ENCODE data around the gene OR2AE1.

OR2AE1 gene

GRCh38 chr7:99910976-99911375 is 34.1 kb upstream of the OR2AE1 start:
- H4K5ac ChIP-seq (ENCODE audit: low read length): no peak overlapping the region
- no peak overlapping the region for H3K4ac ChIP-seq (ENCODE audit: low read depth, low read length)
- H3K9ac ChIP-seq (ENCODE audit: low read length): no peak overlapping the region
- H2BK120ac ChIP-seq (ENCODE audit: low read depth, low read length): no peak overlapping the region
- no peak overlapping the region for H3K56ac ChIP-seq (ENCODE audit: low read length)
- H4K8ac ChIP-seq (ENCODE audit: low read depth, low read length): no peak overlapping the region
- no peak overlapping the region for H2BK15ac ChIP-seq (replicated peaks; ENCODE audit: low read depth)
- no peaks in the 10 kb centered on the region for H3K4me1 ChIP-seq (ENCODE audit: control insufficient read depth, low read depth, low read length)
- WGBS (ENCODE audit: extremely low coverage, insufficient coverage, low lambda C conversion rate): no CpG with 5 or more reads among the region's 2 CpGs
- H3K23ac ChIP-seq (ENCODE audit: low read length): no peak overlapping the region
- no peak overlapping the region for H3K27ac ChIP-seq (ENCODE audit: low read depth, low read length)
- no peak overlapping the region for H3K4me3 ChIP-seq (ENCODE audit: low read length)
- no peak overlapping the region for H3K4me2 ChIP-seq (ENCODE audit: low read length)
- H2BK5ac ChIP-seq (ENCODE audit: low read length): no peak overlapping the region
- DNase-seq: no peak
- H3K79me2 ChIP-seq (ENCODE audit: control insufficient read depth, insufficient read depth, low read length): no peaks in the 10 kb centered on the region
- no peaks in the 10 kb centered on the region for H3K36me3 ChIP-seq (ENCODE audit: control insufficient read depth, insufficient read depth, low read length)
- no peak overlapping the region for H2AK5ac ChIP-seq (ENCODE audit: low read length)
- H3K18ac ChIP-seq (ENCODE audit: low read length): no peak overlapping the region
- H3K79me1 ChIP-seq (ENCODE audit: low read length): no peaks in the 10 kb centered on the region
- no peaks in the 10 kb centered on the region for H3K27me3 ChIP-seq (ENCODE audit: insufficient read depth, low read length, poor library complexity)

- Histone ChIP-seq H3K18ac (ENCODE audit: low read length) (no peak overlapping the region), H3K4me2 (ENCODE audit: low read length) (no peak overlapping the region), H3K9ac (ENCODE audit: low read length) (no peak overlapping the region), H3K79me2 (ENCODE audit: control insufficient read depth, insufficient read depth, low read length) (no peaks in the 10 kb centered on the region), H2BK120ac (ENCODE audit: low read depth, low read length) (no peak overlapping the region), H3K4me3 (ENCODE audit: low read length) (no peak overlapping the region), H2BK5ac (ENCODE audit: low read length) (no peak overlapping the region), H3K56ac (ENCODE audit: low read length) (no peak overlapping the region), H4K8ac (ENCODE audit: low read depth, low read length) (no peak overlapping the region), H3K4me1 (ENCODE audit: control insufficient read depth, low read depth, low read length) (no peaks in the 10 kb centered on the region), H3K4ac (ENCODE audit: low read depth, low read length) (no peak overlapping the region), H2AK5ac (ENCODE audit: low read length) (no peak overlapping the region), H3K27me3 (ENCODE audit: insufficient read depth, low read length, poor library complexity) (no peaks in the 10 kb centered on the region), H3K27ac (ENCODE audit: low read depth, low read length) (no peak overlapping the region), H2BK15ac (replicated peaks; ENCODE audit: low read depth) (no peak overlapping the region), H3K36me3 (ENCODE audit: control insufficient read depth, insufficient read depth, low read length) (no peaks in the 10 kb centered on the region), H4K5ac (ENCODE audit: low read length) (no peak overlapping the region), H3K23ac (ENCODE audit: low read length) (no peak overlapping the region), H3K79me1 (ENCODE audit: low read length) (no peaks in the 10 kb centered on the region)
- DNase-seq: no peak
- WGBS (ENCODE audit: extremely low coverage, insufficient coverage, low lambda C conversion rate): no CpG with 5 or more reads among the region's 10 CpGs
Observed at GRCh38 chr7:99901581-99901980, 24.7 kb upstream of the OR2AE1 start.

- H4K5ac ChIP-seq (ENCODE audit: low read length): no peak overlapping the region
- no peaks in the 10 kb centered on the region for H3K79me2 ChIP-seq (ENCODE audit: control insufficient read depth, insufficient read depth, low read length)
- no peak overlapping the region for H2AK5ac ChIP-seq (ENCODE audit: low read length)
- no peak overlapping the region for H3K4ac ChIP-seq (ENCODE audit: low read depth, low read length)
- H2BK15ac ChIP-seq (replicated peaks; ENCODE audit: low read depth): no peak overlapping the region
- no peak for DNase-seq
- no peak overlapping the region for H3K27ac ChIP-seq (ENCODE audit: low read depth, low read length)
- H3K36me3 ChIP-seq (ENCODE audit: control insufficient read depth, insufficient read depth, low read length): no peaks in the 10 kb centered on the region
- no peak overlapping the region for H2BK5ac ChIP-seq (ENCODE audit: low read length)
- H3K79me1 ChIP-seq (ENCODE audit: low read length): no peaks in the 10 kb centered on the region
- no peak overlapping the region for H2BK120ac ChIP-seq (ENCODE audit: low read depth, low read length)
- no peak overlapping the region for H3K18ac ChIP-seq (ENCODE audit: low read length)
- no peak overlapping the region for H3K4me2 ChIP-seq (ENCODE audit: low read length)
- no CpG with 5 or more reads among the region's 6 CpGs for WGBS (ENCODE audit: extremely low coverage, insufficient coverage, low lambda C conversion rate)
- H3K4me3 ChIP-seq (ENCODE audit: low read length): no peak overlapping the region
- no peaks in the 10 kb centered on the region for H3K27me3 ChIP-seq (ENCODE audit: insufficient read depth, low read length, poor library complexity)
- H3K56ac ChIP-seq (ENCODE audit: low read length): no peak overlapping the region
- no peak overlapping the region for H3K23ac ChIP-seq (ENCODE audit: low read length)
- no peaks in the 10 kb centered on the region for H3K4me1 ChIP-seq (ENCODE audit: control insufficient read depth, low read depth, low read length)
- no peak overlapping the region for H4K8ac ChIP-seq (ENCODE audit: low read depth, low read length)
- no peak overlapping the region for H3K9ac ChIP-seq (ENCODE audit: low read length)
Observed at GRCh38 chr7:99899830-99900519, 23.1 kb upstream of the OR2AE1 start.

- H2BK120ac ChIP-seq (ENCODE audit: low read depth, low read length): no peak overlapping the region
- no peaks in the 10 kb centered on the region for H3K27me3 ChIP-seq (ENCODE audit: insufficient read depth, low read length, poor library complexity)
- WGBS (ENCODE audit: extremely low coverage, insufficient coverage, low lambda C conversion rate): no CpG with 5 or more reads among the region's 3 CpGs
- H3K56ac ChIP-seq (ENCODE audit: low read length): no peak overlapping the region
- H3K4me2 ChIP-seq (ENCODE audit: low read length): no peak overlapping the region
- no peak overlapping the region for H3K9ac ChIP-seq (ENCODE audit: low read length)
- H3K79me2 ChIP-seq (ENCODE audit: control insufficient read depth, insufficient read depth, low read length): no peaks in the 10 kb centered on the region
- H3K23ac ChIP-seq (ENCODE audit: low read length): no peak overlapping the region
- H3K79me1 ChIP-seq (ENCODE audit: low read length): no peaks in the 10 kb centered on the region
- no peak overlapping the region for H3K27ac ChIP-seq (ENCODE audit: low read depth, low read length)
- H3K4me3 ChIP-seq (ENCODE audit: low read length): no peak overlapping the region
- H2AK5ac ChIP-seq (ENCODE audit: low read length): no peak overlapping the region
- no peak overlapping the region for H3K18ac ChIP-seq (ENCODE audit: low read length)
- H3K4me1 ChIP-seq (ENCODE audit: control insufficient read depth, low read depth, low read length): no peaks in the 10 kb centered on the region
- H2BK15ac ChIP-seq (replicated peaks; ENCODE audit: low read depth): no peak overlapping the region
- no peaks in the 10 kb centered on the region for H3K36me3 ChIP-seq (ENCODE audit: control insufficient read depth, insufficient read depth, low read length)
- no peak for DNase-seq
- H3K4ac ChIP-seq (ENCODE audit: low read depth, low read length): no peak overlapping the region
- no peak overlapping the region for H4K5ac ChIP-seq (ENCODE audit: low read length)
- H4K8ac ChIP-seq (ENCODE audit: low read depth, low read length): no peak overlapping the region
- H2BK5ac ChIP-seq (ENCODE audit: low read length): no peak overlapping the region
Observed at GRCh38 chr7:99898836-99899235, 22.0 kb upstream of the OR2AE1 start.

- Histone ChIP-seq H2BK15ac (replicated peaks; ENCODE audit: low read depth) (no peak overlapping the region), H3K4me3 (ENCODE audit: low read length) (no peak overlapping the region), H3K27me3 (ENCODE audit: insufficient read depth, low read length, poor library complexity) (no peaks in the 10 kb centered on the region), H3K4me1 (ENCODE audit: control insufficient read depth, low read depth, low read length) (no peaks in the 10 kb centered on the region), H2AK5ac (ENCODE audit: low read length) (no peak overlapping the region), H3K9ac (ENCODE audit: low read length) (no peak overlapping the region), H3K79me1 (ENCODE audit: low read length) (no peaks in the 10 kb centered on the region), H3K18ac (ENCODE audit: low read length) (no peak overlapping the region), H4K5ac (ENCODE audit: low read length) (no peak overlapping the region), H3K36me3 (ENCODE audit: control insufficient read depth, insufficient read depth, low read length) (no peaks in the 10 kb centered on the region), H3K4ac (ENCODE audit: low read depth, low read length) (no peak overlapping the region), H3K56ac (ENCODE audit: low read length) (no peak overlapping the region), H3K79me2 (ENCODE audit: control insufficient read depth, insufficient read depth, low read length) (no peaks in the 10 kb centered on the region), H2BK5ac (ENCODE audit: low read length) (no peak overlapping the region), H3K4me2 (ENCODE audit: low read length) (no peak overlapping the region), H4K8ac (ENCODE audit: low read depth, low read length) (no peak overlapping the region), H2BK120ac (ENCODE audit: low read depth, low read length) (no peak overlapping the region), H3K27ac (ENCODE audit: low read depth, low read length) (no peak overlapping the region), H3K23ac (ENCODE audit: low read length) (no peak overlapping the region)
- no CpG with 5 or more reads among the region's 2 CpGs for WGBS (ENCODE audit: extremely low coverage, insufficient coverage, low lambda C conversion rate)
- DNase-seq: no peak
Observed at GRCh38 chr7:99898023-99898357, 21.2 kb upstream of the OR2AE1 start.

GRCh38 chr7:99897322-99898022 is 20.6 kb upstream of the OR2AE1 start:
- Histone ChIP-seq H3K9ac (ENCODE audit: low read length) (no peak overlapping the region), H3K4me1 (ENCODE audit: control insufficient read depth, low read depth, low read length) (no peaks in the 10 kb centered on the region), H3K79me1 (ENCODE audit: low read length) (no peaks in the 10 kb centered on the region), H4K8ac (ENCODE audit: low read depth, low read length) (no peak overlapping the region), H2BK120ac (ENCODE audit: low read depth, low read length) (no peak overlapping the region), H3K56ac (ENCODE audit: low read length) (no peak overlapping the region), H3K36me3 (ENCODE audit: control insufficient read depth, insufficient read depth, low read length) (no peaks in the 10 kb centered on the region), H3K4me3 (ENCODE audit: low read length) (no peak overlapping the region), H3K18ac (ENCODE audit: low read length) (no peak overlapping the region), H3K27me3 (ENCODE audit: insufficient read depth, low read length, poor library complexity) (no peaks in the 10 kb centered on the region), H3K23ac (ENCODE audit: low read length) (no peak overlapping the region), H3K4me2 (ENCODE audit: low read length) (no peak overlapping the region), H3K79me2 (ENCODE audit: control insufficient read depth, insufficient read depth, low read length) (no peaks in the 10 kb centered on the region), H3K27ac (ENCODE audit: low read depth, low read length) (no peak overlapping the region), H2AK5ac (ENCODE audit: low read length) (no peak overlapping the region), H3K4ac (ENCODE audit: low read depth, low read length) (no peak overlapping the region), H4K5ac (ENCODE audit: low read length) (no peak overlapping the region), H2BK5ac (ENCODE audit: low read length) (no peak overlapping the region), H2BK15ac (replicated peaks; ENCODE audit: low read depth) (no peak overlapping the region)
- no peak for DNase-seq
- WGBS (ENCODE audit: extremely low coverage, insufficient coverage, low lambda C conversion rate): no CpG with 5 or more reads among the region's 6 CpGs
